ENCODE results near the gene CD79B.

Gene CD79B

GRCh38 chr17:63931981-63932561 lies at the start of gene CD79B:
TSS of gene CD79B (minus strand) at chr17:63932331. CDS start at chr17:63932261, 70 bp downstream.
- DNase-seq: peak; percentile 15 to 46

DNA sequence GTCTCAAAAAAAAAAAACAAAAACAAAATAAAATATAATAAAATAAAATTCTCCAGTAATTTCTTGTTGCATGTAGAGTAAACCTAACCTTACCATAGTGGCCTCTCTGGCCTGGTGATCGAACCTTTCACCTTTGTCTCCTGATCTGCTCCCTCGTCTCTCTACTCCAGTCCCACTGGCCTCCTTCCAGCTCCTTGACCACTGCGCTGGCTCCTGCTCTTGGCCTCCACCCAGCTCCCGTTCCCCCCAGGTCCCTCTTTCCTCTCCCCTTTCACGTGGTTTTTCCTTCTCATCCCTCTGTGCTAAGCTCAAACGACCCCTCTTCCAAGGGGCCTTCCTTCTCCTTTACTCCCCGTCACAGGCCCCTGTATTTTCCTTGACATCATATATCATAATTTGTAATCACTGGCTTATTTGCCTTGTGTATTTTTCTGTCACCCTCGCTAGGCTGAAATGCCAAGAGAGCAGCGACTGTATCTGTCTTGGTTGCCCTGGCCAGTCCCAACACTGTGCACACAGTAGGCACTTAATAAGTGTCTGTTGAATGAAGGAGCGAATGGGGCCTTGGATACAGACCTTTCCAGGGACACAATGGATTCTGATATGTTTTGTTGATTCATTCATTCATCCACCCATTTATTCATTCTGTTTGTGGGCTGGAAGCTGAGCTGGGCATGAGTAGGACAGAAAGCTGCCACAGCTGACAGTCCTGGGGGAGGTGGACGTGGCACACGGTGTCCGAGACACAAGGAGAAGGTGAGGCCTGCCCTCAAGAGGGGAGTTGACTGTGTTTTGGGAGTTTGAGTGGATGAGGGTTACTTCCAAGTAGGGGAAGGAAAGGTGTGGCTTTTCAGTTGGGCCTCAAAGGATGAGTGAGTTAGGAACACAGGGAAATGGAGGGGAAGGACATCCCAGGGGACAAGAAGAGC lies 46.4 kb upstream of the CD79B start:
- no peak for DNase-seq

- DNase-seq: no peak
Observed at GRCh38 chr17:63976702-63977101, 44.6 kb upstream of the CD79B start.

DNA sequence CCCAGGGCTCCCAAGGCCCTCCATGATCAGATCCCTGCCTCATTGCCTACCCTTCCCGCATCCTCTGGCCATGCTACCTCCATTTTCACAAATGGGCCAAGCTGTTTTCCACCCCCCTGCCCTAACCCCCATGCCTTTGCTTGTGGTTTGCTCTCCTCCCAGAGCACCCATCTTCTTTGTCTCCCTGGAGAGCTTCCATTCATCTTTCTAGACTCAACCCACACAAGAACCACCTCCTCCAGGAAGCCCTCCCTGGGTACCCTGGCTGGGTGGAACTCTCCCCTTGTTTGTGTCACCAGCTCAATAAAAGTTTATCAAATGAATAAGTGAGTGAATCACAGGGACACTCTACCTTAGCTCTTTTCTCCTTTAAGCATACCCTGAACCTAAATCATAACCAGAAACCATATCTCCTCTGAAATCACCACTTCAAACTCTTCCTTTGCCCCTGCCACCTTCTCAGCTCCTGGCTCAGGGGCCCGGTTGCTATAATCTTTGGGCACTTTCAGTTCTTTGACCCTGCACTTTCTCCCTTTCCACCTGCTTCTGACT lies 43.5 kb upstream of the CD79B start:
- no peak for DNase-seq

- DNase-seq: no peak
Observed at GRCh38 chr17:63974594-63975192, 42.6 kb upstream of the CD79B start.

DNA sequence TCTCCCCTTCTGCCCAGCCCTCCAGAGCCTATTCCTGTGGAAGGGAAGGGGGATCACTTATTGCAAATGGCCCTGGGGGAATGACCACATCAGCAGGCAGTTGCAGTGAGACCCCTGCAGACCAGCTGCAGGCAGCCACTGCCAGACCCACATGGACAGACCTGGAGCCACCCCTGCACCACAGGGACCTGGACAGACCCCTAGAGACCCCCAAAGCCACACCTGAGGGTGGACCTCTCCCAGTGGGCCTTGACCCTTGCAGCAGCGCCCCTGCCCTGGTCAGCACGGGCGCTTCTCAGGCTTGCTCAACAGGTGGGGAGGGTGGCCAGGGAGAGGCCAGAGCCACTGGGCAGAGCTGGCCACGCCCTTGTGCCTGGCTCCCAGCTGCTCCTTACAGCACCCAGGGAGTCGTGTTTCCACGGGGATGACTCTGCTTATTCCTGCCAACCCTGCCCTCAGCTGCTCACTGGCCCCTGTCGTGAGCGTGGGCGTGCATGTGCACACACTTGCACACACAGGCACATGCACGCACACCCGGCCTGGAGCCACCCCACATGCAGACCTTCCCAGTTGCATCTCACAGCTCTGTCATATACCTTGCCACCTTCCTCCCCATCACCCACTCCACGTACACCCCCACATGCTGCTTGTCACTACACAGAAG lies 41.9 kb upstream of the CD79B start:
- no peak for DNase-seq

GRCh38 chr17:63973247-63973646 lies 41.1 kb upstream of the CD79B start:
- DNase-seq: no peak

- no peak for DNase-seq
Observed at GRCh38 chr17:63972796-63973195, 40.7 kb upstream of the CD79B start, which contains the start of gene SCN4A. TSS of gene SCN4A (minus strand) at chr17:63972918. CDS start at chr17:63972841, 77 bp downstream.

DNA sequence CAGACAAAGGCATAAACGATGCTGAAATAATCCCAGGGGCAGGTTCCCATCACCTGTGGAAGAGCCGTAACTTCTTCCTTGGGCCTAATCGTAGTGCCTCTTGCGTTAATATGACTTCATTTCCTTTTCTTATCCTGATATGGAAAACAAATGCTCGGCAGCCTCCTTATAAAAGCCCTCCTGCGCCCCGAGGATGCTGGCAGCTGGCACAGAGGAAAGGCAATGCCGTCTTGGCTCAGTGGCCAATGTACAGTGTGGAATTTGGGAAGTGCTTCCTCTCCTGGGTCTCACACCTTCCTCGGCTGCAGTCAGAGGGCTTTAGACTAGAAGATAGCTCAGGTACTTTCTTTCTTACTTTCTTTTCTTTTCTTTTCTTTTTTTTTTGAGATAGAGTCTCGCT lies 37.1 kb upstream of the CD79B start:
- DNase-seq: no peak

DNA sequence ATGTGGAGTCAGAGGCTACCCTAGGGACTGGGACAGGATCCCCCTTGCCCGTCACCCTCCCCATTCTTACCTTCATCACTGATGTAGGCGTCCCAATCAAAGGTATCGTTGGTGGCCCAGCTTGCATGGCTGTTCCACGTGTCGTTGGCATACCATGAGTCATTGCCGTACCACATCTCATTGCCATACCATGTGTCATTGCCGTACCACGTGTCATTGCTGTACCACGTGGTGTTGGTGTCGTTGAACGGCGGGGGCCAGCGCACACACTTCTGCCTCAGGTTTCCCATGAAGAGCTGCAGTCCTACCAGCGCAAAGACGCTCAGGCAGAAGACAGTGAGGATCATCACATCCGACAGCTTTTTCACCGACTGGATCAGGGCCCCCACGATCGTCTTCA lies 35.8 kb upstream of the CD79B start:
- no peak for DNase-seq

DNA sequence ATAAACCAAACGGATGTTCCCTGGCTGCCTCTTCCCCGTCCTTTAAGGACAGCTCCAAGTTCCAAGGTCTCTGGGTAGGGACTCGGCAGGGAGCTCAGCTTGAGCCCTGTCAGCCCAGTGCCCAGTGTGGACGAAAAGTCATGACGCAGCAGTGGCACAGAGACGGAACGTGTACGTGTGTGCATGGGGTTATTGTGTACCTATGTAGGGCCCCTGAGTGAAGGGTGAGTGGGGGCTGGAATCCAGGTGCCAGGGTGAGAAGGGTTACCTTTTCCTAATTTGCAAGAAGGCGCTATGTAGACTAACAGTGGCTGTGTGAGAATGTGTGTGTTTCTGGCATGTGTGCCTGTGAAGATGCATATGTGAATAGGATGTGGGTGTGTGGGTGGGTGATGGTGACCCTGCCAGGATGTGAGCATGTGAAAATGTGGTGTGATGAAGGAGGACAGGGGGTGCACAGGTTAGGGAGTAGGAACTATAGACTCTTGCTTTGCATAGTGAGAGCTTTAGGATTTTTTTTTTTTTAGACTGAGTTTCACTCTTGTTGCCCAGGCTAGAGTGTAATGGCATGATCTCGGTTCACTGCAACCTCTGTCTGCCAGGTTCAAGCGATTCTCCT lies 34.6 kb upstream of the CD79B start:
- no peak for DNase-seq

DNA sequence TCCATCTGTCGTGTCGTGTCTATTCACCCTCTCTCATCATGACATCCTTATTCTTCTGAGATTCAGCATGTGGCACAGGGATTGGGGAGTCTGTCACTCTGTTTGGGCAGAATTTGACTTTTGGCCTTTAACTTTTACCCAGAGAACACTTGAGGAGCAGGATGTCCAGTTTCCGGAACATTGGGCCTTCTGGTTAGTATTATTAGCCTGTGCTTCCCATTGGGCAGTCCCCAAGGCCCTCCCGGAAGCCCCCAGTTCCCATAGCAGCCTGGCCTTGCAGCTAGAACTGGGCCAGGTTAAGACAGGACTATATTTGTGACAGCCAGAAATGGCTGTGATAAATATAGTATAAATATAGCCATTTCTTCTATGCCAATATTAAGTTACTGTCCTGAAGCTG lies 31.0 kb upstream of the CD79B start:
- no peak for DNase-seq

DNA sequence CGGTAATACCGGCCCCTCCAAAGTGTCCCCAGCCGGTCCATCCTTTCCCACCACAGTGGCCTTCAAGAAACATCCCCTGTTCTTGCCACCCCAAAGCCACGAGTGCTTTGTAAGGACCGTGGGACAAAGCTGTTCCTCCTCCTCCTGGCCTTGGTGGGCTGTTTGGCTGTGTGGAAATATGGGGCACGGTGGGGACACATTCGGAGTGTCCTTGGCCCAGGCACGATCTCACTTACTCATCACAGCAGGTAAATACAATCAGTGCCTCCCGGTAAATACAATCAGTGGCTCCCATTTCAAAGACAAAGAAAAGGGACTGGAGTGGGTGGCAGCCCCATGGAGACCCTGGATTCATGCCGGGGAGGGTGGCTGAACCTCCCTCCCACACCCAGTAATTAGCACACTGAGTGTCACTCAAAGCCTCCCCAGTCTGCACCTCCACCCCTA lies 30.2 kb upstream of the CD79B start:
- DNase-seq: no peak

DNA sequence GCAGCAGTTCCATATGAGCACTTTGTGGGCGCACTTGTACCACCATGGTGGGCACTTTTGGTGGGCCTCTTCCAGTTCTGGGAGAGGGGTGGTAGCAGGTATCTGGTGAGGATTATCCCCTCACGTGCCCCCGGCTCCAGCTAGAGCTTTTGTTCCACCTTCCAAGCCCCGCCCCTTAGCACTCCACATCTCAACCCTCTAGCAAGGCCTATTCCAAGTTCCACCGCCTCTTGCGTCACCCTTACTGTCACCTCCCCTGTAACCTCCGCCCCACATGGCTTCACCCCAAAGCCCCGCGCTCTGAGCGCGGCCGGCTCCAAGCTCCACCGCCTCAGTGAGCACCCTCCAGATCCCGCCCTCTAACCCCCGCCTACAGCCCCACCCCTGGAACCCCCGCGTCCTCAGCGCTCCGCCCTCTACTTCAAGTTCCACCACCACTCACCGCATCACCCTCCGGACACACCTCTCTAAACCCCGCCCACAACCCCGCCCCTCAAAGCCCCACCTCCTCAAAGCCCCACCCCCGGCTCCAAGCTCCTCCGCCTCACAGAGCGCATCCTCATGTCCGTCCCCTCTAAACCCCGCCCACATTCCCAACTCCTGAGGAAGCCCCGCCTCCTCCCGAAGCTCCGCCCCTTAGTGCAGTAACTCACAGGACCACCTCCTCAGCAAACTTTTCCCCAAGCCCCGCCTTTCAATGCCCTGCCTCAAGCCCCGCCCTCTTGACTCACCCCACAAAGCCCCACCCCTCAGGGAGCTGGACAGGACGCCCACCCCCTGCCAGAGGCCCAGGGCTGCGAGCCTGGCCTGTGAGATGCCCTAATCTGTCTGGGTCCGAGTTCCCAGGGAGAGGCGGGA lies 29.5 kb upstream of the CD79B start:
- no peak for DNase-seq

GRCh38 chr17:63960430-63960829 lies 28.3 kb upstream of the CD79B start:
- no peak for DNase-seq

DNA sequence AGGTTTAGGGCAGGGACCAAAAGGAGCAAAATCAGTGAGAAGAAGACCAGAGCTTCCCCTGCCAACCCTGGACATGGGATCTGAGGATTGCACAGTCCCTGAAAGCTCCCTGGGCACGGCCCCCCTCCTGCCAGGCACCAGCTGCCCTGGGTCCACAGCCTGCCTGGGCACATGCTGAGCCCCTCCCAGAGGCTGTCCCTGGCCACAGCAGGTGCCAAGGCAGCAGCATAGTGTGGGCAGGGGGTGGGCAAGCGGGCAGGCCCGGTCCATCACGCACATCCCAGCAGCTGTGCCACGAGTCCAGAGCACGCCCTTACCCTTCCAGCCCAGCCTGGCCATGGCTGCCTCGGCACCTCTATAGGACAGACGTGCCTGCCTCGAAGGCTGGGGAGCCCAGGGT lies 27.9 kb upstream of the CD79B start:
- no peak for DNase-seq

- no peak for DNase-seq
Observed at GRCh38 chr17:63956296-63956920, 24.3 kb upstream of the CD79B start.

GRCh38 chr17:63955791-63956190 lies 23.7 kb upstream of the CD79B start:
- no peak for DNase-seq

- DNase-seq: no peak
Observed at GRCh38 chr17:63955232-63955631, 23.1 kb upstream of the CD79B start.

- peak; percentile 24 to 36 for DNase-seq
Observed at GRCh38 chr17:63954402-63955063, 22.4 kb upstream of the CD79B start.

All from Kasumi-1 (cell line).